Activated CD8-positive, alpha-beta memory T cell treated with anti-CD3 and anti-CD28 coated beads, Interleukin-2, amount 50 U/mL, for 48 hours (primary cell): ENCODE data around the gene C20orf204.
"Not testable (repeated sequence)": the region's sequence is repeated elsewhere in the genome, so short reads cannot be mapped to it uniquely, and the experiment has no call there.

Experiments used
- DNase-seq: peaks from one replicate; pipeline ENCODE4 v3.0.0-alpha.2; 2020

Gene C20orf204

GRCh38 chr20:64035933-64036345 is at the start of gene C20orf204:
Gene C20orf204, plus strand, starts transcription at chr20:64036182. Its CDS starts 142 bp downstream, at chr20:64036324.
- peak; percentile 54 for DNase-seq

- DNase-seq, result no peak
Observed at GRCh38 chr20:64000906-64001305, 35.1 kb upstream of the C20orf204 start.

- no peak for DNase-seq
Observed at GRCh38 chr20:64001607-64002011, 34.4 kb upstream of the C20orf204 start.

GRCh38 chr20:64003960-64004725 is 31.8 kb upstream of the C20orf204 start:
- DNase-seq, result no peak

- no peak for DNase-seq
Observed at GRCh38 chr20:64005394-64005793, 30.6 kb upstream of the C20orf204 start.

GRCh38 chr20:64006490-64006889 is 29.5 kb upstream of the C20orf204 start:
- DNase-seq, result no peak

GRCh38 chr20:64006902-64007301 is 29.1 kb upstream of the C20orf204 start:
- DNase-seq, result no peak

- DNase-seq, result no peak
Observed at GRCh38 chr20:64009811-64010387, 26.1 kb upstream of the C20orf204 start.

GRCh38 chr20:64010711-64011237 is 25.2 kb upstream of the C20orf204 start:
- no peak for DNase-seq

- no peak for DNase-seq
Observed at GRCh38 chr20:64011366-64011779, 24.6 kb upstream of the C20orf204 start.

GRCh38 chr20:64012385-64013154 is 23.4 kb upstream of the C20orf204 start:
- DNase-seq, result not testable (repeated sequence)

GRCh38 chr20:64015635-64016034 is 20.3 kb upstream of the C20orf204 start:
- DNase-seq, result no peak

GRCh38 chr20:64021124-64021975 is 14.6 kb upstream of the C20orf204 start:
- DNase-seq, result no peak

GRCh38 chr20:64022671-64023360 is 13.2 kb upstream of the C20orf204 start:
- DNase-seq, result no peak

- DNase-seq, result no peak
Observed at GRCh38 chr20:64023361-64024140, 12.4 kb upstream of the C20orf204 start.

GRCh38 chr20:64024141-64024990 is 11.6 kb upstream of the C20orf204 start:
- DNase-seq, result no peak

GRCh38 chr20:64025101-64025825 is 10.7 kb upstream of the C20orf204 start:
- no peak for DNase-seq

GRCh38 chr20:64025826-64026412 is 10.1 kb upstream of the C20orf204 start:
- DNase-seq, result no peak
